H9 (cell line): ENCODE measurements around the gene HDGFL3. TPM values are rescaled to one million over a fixed set of nuclear protein-coding genes. Genes with fewer than 3 reads are reported as not detected.

Experiments used
- DNase-seq: peaks from one replicate; pipeline ENCODE4 v3.0.0-alpha.2; 2017
- H2AFZ ChIP-seq: one replicate; pipeline ENCODE4 v1.6.1; 2013; ENCODE audit warnings: mild to moderate bottlenecking, low read length, control low read depth, moderate library complexity
- H2AK5ac ChIP-seq: 2 replicates; pipeline ENCODE4 v1.6.1; 2013; ENCODE audit warnings: low read length, control low read depth, mixed read lengths; ENCODE audit not compliant: insufficient read length
- H2BK120ac ChIP-seq: one replicate; pipeline ENCODE4 v1.6.1; 2013; ENCODE audit warnings: low read depth, mild to moderate bottlenecking, low read length, control low read depth, inconsistent platforms; ENCODE audit not compliant: poor library complexity, severe bottlenecking
- H2BK12ac ChIP-seq: 2 replicates; pipeline ENCODE4 v1.6.1; 2013; ENCODE audit warnings: low read length, control low read depth, mixed read lengths, low read depth; ENCODE audit not compliant: insufficient read length
- H2BK15ac ChIP-seq: 2 replicates; pipeline ENCODE4 v1.6.1; 2013; ENCODE audit warnings: low read depth, low read length, control low read depth
- H2BK20ac ChIP-seq: one replicate; pipeline ENCODE4 v1.6.1; 2013; ENCODE audit warnings: low read depth, mild to moderate bottlenecking, low read length, control low read depth, inconsistent platforms; ENCODE audit not compliant: poor library complexity, severe bottlenecking
- H2BK5ac ChIP-seq: 2 replicates; pipeline ENCODE4 v1.6.1; 2013; ENCODE audit warnings: low read length, control low read depth, mixed read lengths; ENCODE audit not compliant: insufficient read length
- H3K14ac ChIP-seq: 2 replicates; pipeline ENCODE4 v1.6.1; 2013; ENCODE audit warnings: low read length, control low read depth; ENCODE audit not compliant: insufficient read depth
- H3K18ac ChIP-seq: 2 replicates; pipeline ENCODE4 v1.6.1; 2013; ENCODE audit warnings: low read depth, mild to moderate bottlenecking, mixed read lengths, low read length, control low read depth; ENCODE audit not compliant: insufficient read length
- H3K23ac ChIP-seq: 2 replicates; pipeline ENCODE4 v1.6.1; 2013; ENCODE audit warnings: low read length, control low read depth, mixed read lengths, low read depth; ENCODE audit not compliant: insufficient read length
- H3K23me2 ChIP-seq: 2 replicates; pipeline ENCODE4 v1.6.1; 2013; ENCODE audit warnings: low read depth, mild to moderate bottlenecking, mixed read lengths, low read length, control low read depth; ENCODE audit not compliant: insufficient read length, poor library complexity, severe bottlenecking
- H3K27ac ChIP-seq: 2 replicates; pipeline ENCODE4 v1.5.1; 2013; ENCODE audit warnings: low read length, control low read depth, mixed read lengths, low read depth; ENCODE audit not compliant: insufficient read length
- H3K27me3 ChIP-seq: 2 replicates; pipeline ENCODE4 v1.6.1; 2013; ENCODE audit warnings: low read length, control low read depth, inconsistent platforms; ENCODE audit not compliant: insufficient read depth
- H3K4ac ChIP-seq: 2 replicates; pipeline ENCODE4 v1.6.1; 2013; ENCODE audit warnings: low read depth, mild to moderate bottlenecking, control low read depth, inconsistent platforms, low read length, moderate library complexity
- H3K4me1 ChIP-seq: 2 replicates; pipeline ENCODE4 v1.6.1; 2013; ENCODE audit warnings: low read length, control low read depth, inconsistent platforms; ENCODE audit not compliant: insufficient read depth
- H3K4me2 ChIP-seq: 2 replicates; pipeline ENCODE4 v1.6.1; 2013; ENCODE audit warnings: low read length, control low read depth, mixed read lengths; ENCODE audit not compliant: insufficient read length, insufficient read depth
- H3K56ac ChIP-seq: 2 replicates; pipeline ENCODE4 v1.6.1; 2013; ENCODE audit warnings: low read depth, mild to moderate bottlenecking, mixed read lengths, low read length, control low read depth; ENCODE audit not compliant: insufficient read length
- H3K79me1 ChIP-seq: 2 replicates; pipeline ENCODE4 v1.6.1; 2013; ENCODE audit warnings: low read depth, mild to moderate bottlenecking, moderate library complexity, low read length, control low read depth, inconsistent platforms; ENCODE audit not compliant: insufficient read depth, poor library complexity, severe bottlenecking
- H3K79me2 ChIP-seq: 2 replicates; pipeline ENCODE4 v1.6.1; 2013; ENCODE audit warnings: low read length, control low read depth, inconsistent platforms; ENCODE audit not compliant: insufficient read depth
- H3K9ac ChIP-seq: 2 replicates; pipeline ENCODE4 v1.6.1; 2013; ENCODE audit warnings: low read length, control low read depth, mixed read lengths; ENCODE audit not compliant: insufficient read length; ENCODE audit errors: extremely low read depth
- H3K9me3 ChIP-seq: one replicate; pipeline ENCODE4 v1.6.1; 2013; ENCODE audit warnings: low read depth, low read length, inconsistent platforms; ENCODE audit not compliant: control insufficient read depth
- H3T11ph ChIP-seq: one replicate; pipeline ENCODE4 v1.6.1; 2013; ENCODE audit warnings: mild to moderate bottlenecking, low read length, control low read depth, inconsistent platforms
- H4K20me1 ChIP-seq: one replicate; pipeline ENCODE4 v1.6.1; 2013; ENCODE audit not compliant: control insufficient read depth, insufficient read length, insufficient read depth
- H4K5ac ChIP-seq: 2 replicates; pipeline ENCODE4 v1.6.1; 2013; ENCODE audit warnings: low read depth, mild to moderate bottlenecking, mixed read lengths, low read length, control low read depth; ENCODE audit not compliant: insufficient read length
- H4K8ac ChIP-seq: replicated peaks from 2 replicates; pipeline ENCODE4 v1.6.1; 2013; ENCODE audit warnings: low read length, control low read depth, mixed read lengths, low read depth; ENCODE audit not compliant: insufficient read length
- H4K91ac ChIP-seq: 2 replicates; pipeline ENCODE4 v1.6.1; 2013; ENCODE audit warnings: low read depth, mild to moderate bottlenecking, moderate library complexity, mixed read lengths, low read length, control low read depth; ENCODE audit not compliant: insufficient read length
- H3K27ac Mint-ChIP-seq, 3 experiments: 2 replicates in 2 of 3; 3 replicates in 1 of 3; pipeline ENCODE4 v1.8.0; 2020 to 2021; ENCODE audit warnings: mixed read lengths in 3 of 3, mild to moderate bottlenecking in 1 of 3, moderate library complexity in 1 of 3
- H3K27me3 Mint-ChIP-seq: 2 replicates; pipeline ENCODE4 v1.8.0; 2021; ENCODE audit warnings: low read depth, mild to moderate bottlenecking, moderate library complexity, mixed read lengths
- H3K36me3 Mint-ChIP-seq, 3 experiments: 2 replicates in 2 of 3; 3 replicates in 1 of 3; pipeline ENCODE4 v1.8.0; 2020 to 2021; ENCODE audit warnings: low read depth in 3 of 3, mixed read lengths in 3 of 3; ENCODE audit not compliant: insufficient read depth in 1 of 3
- H3K4me1 Mint-ChIP-seq, 2 experiments: 2 replicates each; pipeline ENCODE4 v1.8.0; 2020; ENCODE audit warnings: mixed read lengths in 2 of 2
- H3K4me3 Mint-ChIP-seq, 2 experiments: 2 replicates in 1 of 2; 3 replicates in 1 of 2; pipeline ENCODE4 v1.8.0; 2020 to 2021; ENCODE audit warnings: mild to moderate bottlenecking in 2 of 2, mixed read lengths in 2 of 2, moderate library complexity in 1 of 2
- H3K9me3 Mint-ChIP-seq, 2 experiments: 2 replicates in 1 of 2; 3 replicates in 1 of 2; pipeline ENCODE4 v1.8.0; 2020; ENCODE audit warnings: mild to moderate bottlenecking in 2 of 2, mixed read lengths in 2 of 2, moderate library complexity in 1 of 2
- WGBS: extraction: QIAGEN DNeasy Blood & Tissue Kit; methylation state at CpG from one replicate; pipeline ENCODE4 v1.1.7; 2013; ENCODE audit warnings: missing lambda C conversion rate, low lambda C conversion rate, mixed read lengths; ENCODE audit not compliant: insufficient read length; ENCODE audit errors: extremely low coverage; 5-methylcytosine and 5-hydroxymethylcytosine counted together
- total RNA-seq: library from RNA; stranded (reverse); gene quantifications from 2 replicates; pipeline ENCODE4 v1.2.1, GENCODE V29; 2021
- TF ChIP-seq, protein P1 (sequence below): fragments of 200-600 bp; sonication (generic); conservative IDR thresholded peaks from 3 replicates; pipeline ENCODE4 v1.8.0; 2021; ENCODE audit warnings: antibody characterized with exemption, mild to moderate bottlenecking

HDGFL3 gene
- total RNA-seq, 1 experiment from 2014 or later, result 120 TPM

DNA sequence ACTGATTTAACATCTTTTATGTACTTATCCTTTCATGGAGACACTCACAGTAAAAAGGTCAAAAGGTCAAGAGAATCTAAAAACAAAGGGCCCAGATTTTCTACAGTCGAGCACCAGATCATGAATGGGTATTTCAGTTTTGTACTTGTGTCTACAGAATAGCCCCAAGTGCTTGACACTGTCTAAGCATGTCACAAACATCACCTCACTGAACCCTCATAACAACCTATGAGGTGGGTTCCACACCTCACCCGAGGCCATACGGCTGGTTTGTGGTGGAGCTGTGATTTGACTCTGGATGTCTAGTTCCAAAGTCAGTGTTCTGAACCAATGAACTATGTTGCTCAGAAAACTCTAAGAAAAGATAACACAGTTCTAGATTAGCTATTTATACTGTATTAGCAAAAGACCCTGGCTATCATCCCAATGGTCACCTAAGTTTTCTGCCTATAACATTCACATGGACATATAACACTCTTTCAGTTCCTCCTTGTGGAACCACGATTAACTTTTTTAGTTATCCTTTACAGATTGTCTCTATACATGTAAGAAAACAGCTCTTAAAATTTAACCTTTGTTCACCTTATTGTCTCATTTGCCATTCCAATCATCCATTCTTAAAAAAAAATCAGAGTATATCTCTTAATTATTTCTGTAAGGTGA is 74.6 kb downstream of the HDGFL3 start:
- WGBS, result no CpG with 5 or more reads among the region's 4 CpGs
- Histone ChIP-seq H3K9ac (no peak overlapping the region), H3K79me1 (no peaks in the 10 kb centered on the region), H2BK12ac (no peak overlapping the region), H3K27me3 (no peaks in the 10 kb centered on the region), H2BK5ac (no peak overlapping the region), H2AK5ac (no peak overlapping the region), H2BK120ac (no peak overlapping the region), H2BK20ac (no peak overlapping the region), H3K4me1 (no peaks in the 10 kb centered on the region), H4K8ac (no peak overlapping the region), H3K14ac (no peak overlapping the region), H2AFZ (no peak overlapping the region), H4K5ac (no peak overlapping the region), H4K20me1 (no peaks in the 10 kb centered on the region), H4K91ac (no peak overlapping the region), H3K4me2 (no peak overlapping the region), H3K9me3 (no peaks in the 10 kb centered on the region), H3K56ac (no peak overlapping the region), H3K18ac (no peak overlapping the region), H3K27ac (no peak overlapping the region), H3K23ac (no peak overlapping the region), H3K23me2 (no peaks in the 10 kb centered on the region), H3K4ac (no peak overlapping the region), H3K79me2 (no peaks in the 10 kb centered on the region), H2BK15ac (no peak overlapping the region), H3T11ph (no peak overlapping the region)
- H3K4me1 Mint-ChIP-seq, result no peaks in the 10 kb centered on the region
- H3K9me3 Mint-ChIP-seq, result no peaks in the 10 kb centered on the region
- peaks cover 3 to 14% (median 6%) of the 10 kb centered on the region in 3 experiments; a peak in 5 of 7 replicates for H3K36me3 Mint-ChIP-seq
- DNase-seq, result no peak
- H3K4me3 Mint-ChIP-seq, result no peak overlapping the region
- no peaks in the 10 kb centered on the region for H3K27me3 Mint-ChIP-seq
- H3K27ac Mint-ChIP-seq, result no peak overlapping the region
- TF ChIP-seq, protein P1, sequence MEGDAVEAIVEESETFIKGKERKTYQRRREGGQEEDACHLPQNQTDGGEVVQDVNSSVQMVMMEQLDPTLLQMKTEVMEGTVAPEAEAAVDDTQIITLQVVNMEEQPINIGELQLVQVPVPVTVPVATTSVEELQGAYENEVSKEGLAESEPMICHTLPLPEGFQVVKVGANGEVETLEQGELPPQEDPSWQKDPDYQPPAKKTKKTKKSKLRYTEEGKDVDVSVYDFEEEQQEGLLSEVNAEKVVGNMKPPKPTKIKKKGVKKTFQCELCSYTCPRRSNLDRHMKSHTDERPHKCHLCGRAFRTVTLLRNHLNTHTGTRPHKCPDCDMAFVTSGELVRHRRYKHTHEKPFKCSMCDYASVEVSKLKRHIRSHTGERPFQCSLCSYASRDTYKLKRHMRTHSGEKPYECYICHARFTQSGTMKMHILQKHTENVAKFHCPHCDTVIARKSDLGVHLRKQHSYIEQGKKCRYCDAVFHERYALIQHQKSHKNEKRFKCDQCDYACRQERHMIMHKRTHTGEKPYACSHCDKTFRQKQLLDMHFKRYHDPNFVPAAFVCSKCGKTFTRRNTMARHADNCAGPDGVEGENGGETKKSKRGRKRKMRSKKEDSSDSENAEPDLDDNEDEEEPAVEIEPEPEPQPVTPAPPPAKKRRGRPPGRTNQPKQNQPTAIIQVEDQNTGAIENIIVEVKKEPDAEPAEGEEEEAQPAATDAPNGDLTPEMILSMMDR, result no peak
